Measurements from ENCODE around the gene SPATS2L. TPM values are rescaled to one million over a fixed set of nuclear protein-coding genes. Genes with fewer than 3 reads are reported as not detected.

The SPATS2L gene
- total RNA-seq, 4 donors from 2014 or later: 99.0 to 142 (median 124) TPM

GRCh38 chr2:200422532-200423261 lies 116.2 kb downstream of the SPATS2L start:
- no peaks in the 10 kb centered on the region for H3K9me3 ChIP-seq
- H3K36me3 ChIP-seq: peaks cover 0 to 42% (median 0%) of the 10 kb centered on the region in 3 donors
- TF ChIP-seq POLR2A (IDR thresholded peaks at IDR 0.05) (no peak), CTCF (IDR thresholded peaks at IDR 0.05) (no peak)

GRCh38 chr2:200423541-200423940 lies 117.0 kb downstream of the SPATS2L start:
- Histone ChIP-seq H3K9me3 (no peaks in the 10 kb centered on the region), H3K27me3 (no peaks in the 10 kb centered on the region), H3K27ac (no peak overlapping the region), H3K36me3 (peaks cover 0 to 36% (median 0%) of the 10 kb centered on the region in 3 donors), H3K4me1 (no peaks in the 10 kb centered on the region), H3K4me3 (no peak overlapping the region)
- no peak for DNase-seq
- TF ChIP-seq CTCF (IDR thresholded peaks at IDR 0.05) (no peak), POLR2A (IDR thresholded peaks at IDR 0.05) (no peak)

More at GRCh38 chr2:200422532-200423261, 116.2 kb downstream of the SPATS2L start:
- Histone ChIP-seq H3K4me1 (no peaks in the 10 kb centered on the region), H3K4me3 (no peak overlapping the region), H3K27ac (no peak overlapping the region), H3K27me3 (no peaks in the 10 kb centered on the region)
- DNase-seq: no peak

- no peak overlapping the region for H3K4me3 ChIP-seq
- no peaks in the 10 kb centered on the region for H3K4me1 ChIP-seq
- no peak for DNase-seq
- H3K27me3 ChIP-seq: no peaks in the 10 kb centered on the region
- H3K9me3 ChIP-seq: no peaks in the 10 kb centered on the region
- H3K27ac ChIP-seq: no peak overlapping the region
- H3K36me3 ChIP-seq: peaks cover 0 to 26% (median 0%) of the 10 kb centered on the region in 3 donors
- TF ChIP-seq CTCF (IDR thresholded peaks at IDR 0.05) (no peak), POLR2A (IDR thresholded peaks at IDR 0.05) (no peak)
Observed at GRCh38 chr2:200425026-200425821, 118.7 kb downstream of the SPATS2L start.

- DNase-seq: no peak
- Histone ChIP-seq H3K4me3 (no peak overlapping the region), H3K36me3 (peaks cover 0 to 12% (median 0%) of the 10 kb centered on the region in 3 donors), H3K9me3 (no peaks in the 10 kb centered on the region), H3K27ac (no peak overlapping the region), H3K27me3 (no peaks in the 10 kb centered on the region), H3K4me1 (no peaks in the 10 kb centered on the region)
- no peak for TF ChIP-seq POLR2A (IDR thresholded peaks at IDR 0.05)
- no peak for TF ChIP-seq CTCF (IDR thresholded peaks at IDR 0.05)
Observed at GRCh38 chr2:200426754-200427153, 120.3 kb downstream of the SPATS2L start.

- Histone ChIP-seq H3K4me1 (no peaks in the 10 kb centered on the region), H3K27me3 (no peaks in the 10 kb centered on the region), H3K4me3 (no peak overlapping the region), H3K9me3 (no peaks in the 10 kb centered on the region), H3K36me3 (peaks cover 0 to 3% (median 0%) of the 10 kb centered on the region in 3 donors), H3K27ac (no peak overlapping the region)
- no peak for DNase-seq
- TF ChIP-seq CTCF (IDR thresholded peaks at IDR 0.05): no peak
Observed at GRCh38 chr2:200428961-200429665, 122.6 kb downstream of the SPATS2L start.
